Activated T-helper 17 cell treated with anti-CD3 and anti-CD28 coated beads, Interleukin-2, amount 50 U/mL, for 72 hours (primary cell): Measurements from ENCODE around the gene KCNAB1. TPM values are rescaled to one million over a fixed set of nuclear protein-coding genes. Genes with fewer than 3 reads are reported as not detected.
A peak's percentile ranks its signal among the peaks of the same experiment; 100 is the strongest.

ENCODE experiments used
- ATAC-seq: fragments of 150-1000 bp; cut with Tn5 transposase; replicated peaks from 2 replicates; pipeline ENCODE4 v1.10.0; 2021; ENCODE audit warnings: mild to moderate bottlenecking, moderate library complexity
- H3K27ac Mint-ChIP-seq: one replicate; pipeline ENCODE4 v1.8.0; 2022; ENCODE audit warnings: mixed read lengths
- H3K27me3 Mint-ChIP-seq: one replicate; pipeline ENCODE4 v1.8.0; 2022; ENCODE audit warnings: mixed read lengths
- H3K36me3 Mint-ChIP-seq: one replicate; pipeline ENCODE4 v1.8.0; 2022; ENCODE audit warnings: low read depth, mild to moderate bottlenecking, mixed read lengths
- H3K4me1 Mint-ChIP-seq: one replicate; pipeline ENCODE4 v1.8.0; 2022; ENCODE audit warnings: mixed read lengths
- H3K4me3 Mint-ChIP-seq: one replicate; pipeline ENCODE4 v1.8.0; 2022; ENCODE audit warnings: mild to moderate bottlenecking, mixed read lengths
- H3K9me3 Mint-ChIP-seq: one replicate; pipeline ENCODE4 v1.8.0; 2022; ENCODE audit warnings: mixed read lengths
- total RNA-seq, 2 donors: library from RNA; stranded (reverse); gene quantifications; one replicate each; pipeline ENCODE4 v1.2.3, GENCODE V29; 2022

The KCNAB1 gene
- total RNA-seq, 2 donors from 2014 or later: not detected

GRCh38 chr3:156483426-156483825 lies 363.0 kb downstream of the KCNAB1 start:
- Mint-ChIP-seq H3K36me3 (no peaks in the 10 kb centered on the region), H3K9me3 (no peaks in the 10 kb centered on the region), H3K27ac (peak overlapping the region; percentile 56), H3K4me1 (peaks cover 15% of the 10 kb centered on the region), H3K4me3 (peak overlapping the region; percentile 76), H3K27me3 (no peaks in the 10 kb centered on the region)
- ATAC-seq: peak; percentile 91

GRCh38 chr3:156483961-156484787 lies 363.8 kb downstream of the KCNAB1 start:
- no peaks in the 10 kb centered on the region for H3K9me3 Mint-ChIP-seq
- H3K27ac Mint-ChIP-seq: peak overlapping the region; percentile 56
- peaks cover 15% of the 10 kb centered on the region for H3K4me1 Mint-ChIP-seq
- H3K27me3 Mint-ChIP-seq: no peaks in the 10 kb centered on the region
- peak overlapping the region; percentile 76 for H3K4me3 Mint-ChIP-seq
- H3K36me3 Mint-ChIP-seq: no peaks in the 10 kb centered on the region
- ATAC-seq: peak; percentile 80

- H3K36me3 Mint-ChIP-seq: no peaks in the 10 kb centered on the region
- peaks cover 11% of the 10 kb centered on the region for H3K4me1 Mint-ChIP-seq
- no peaks in the 10 kb centered on the region for H3K27me3 Mint-ChIP-seq
- H3K27ac Mint-ChIP-seq: no peak overlapping the region
- no peak overlapping the region for H3K4me3 Mint-ChIP-seq
- H3K9me3 Mint-ChIP-seq: no peaks in the 10 kb centered on the region
- no peak for ATAC-seq
Observed at GRCh38 chr3:156488767-156489166, 368.4 kb downstream of the KCNAB1 start.

- Mint-ChIP-seq H3K27me3 (no peaks in the 10 kb centered on the region), H3K9me3 (no peaks in the 10 kb centered on the region), H3K27ac (no peak overlapping the region), H3K36me3 (no peaks in the 10 kb centered on the region), H3K4me1 (peaks cover 6% of the 10 kb centered on the region), H3K4me3 (no peak overlapping the region)
- ATAC-seq: peak; percentile 66
Observed at GRCh38 chr3:156489462-156489911, 369.1 kb downstream of the KCNAB1 start.

- ATAC-seq: no peak
- Mint-ChIP-seq H3K27ac (no peak overlapping the region), H3K4me1 (no peaks in the 10 kb centered on the region), H3K36me3 (no peaks in the 10 kb centered on the region), H3K9me3 (no peaks in the 10 kb centered on the region), H3K27me3 (no peaks in the 10 kb centered on the region), H3K4me3 (no peak overlapping the region)
Observed at GRCh38 chr3:156491192-156491591, 370.8 kb downstream of the KCNAB1 start.

- Mint-ChIP-seq H3K4me3 (no peak overlapping the region), H3K36me3 (no peaks in the 10 kb centered on the region), H3K9me3 (no peaks in the 10 kb centered on the region), H3K4me1 (no peaks in the 10 kb centered on the region), H3K27ac (no peak overlapping the region), H3K27me3 (no peaks in the 10 kb centered on the region)
- ATAC-seq: no peak
Observed at GRCh38 chr3:156492801-156493261, 372.5 kb downstream of the KCNAB1 start.

- no peak overlapping the region for H3K27ac Mint-ChIP-seq
- peaks cover 4% of the 10 kb centered on the region for H3K9me3 Mint-ChIP-seq
- no peak for ATAC-seq
- H3K4me1 Mint-ChIP-seq: no peaks in the 10 kb centered on the region
- no peaks in the 10 kb centered on the region for H3K27me3 Mint-ChIP-seq
- H3K36me3 Mint-ChIP-seq: no peaks in the 10 kb centered on the region
- no peak overlapping the region for H3K4me3 Mint-ChIP-seq
Observed at GRCh38 chr3:156493887-156494286, 373.5 kb downstream of the KCNAB1 start.

- H3K36me3 Mint-ChIP-seq: no peaks in the 10 kb centered on the region
- H3K9me3 Mint-ChIP-seq: peaks cover 4% of the 10 kb centered on the region
- H3K4me3 Mint-ChIP-seq: no peak overlapping the region
- H3K4me1 Mint-ChIP-seq: no peaks in the 10 kb centered on the region
- no peak for ATAC-seq
- no peak overlapping the region for H3K27ac Mint-ChIP-seq
- no peaks in the 10 kb centered on the region for H3K27me3 Mint-ChIP-seq
Observed at GRCh38 chr3:156495816-156496215, 375.4 kb downstream of the KCNAB1 start.

GRCh38 chr3:156497326-156497725 lies 376.9 kb downstream of the KCNAB1 start:
- no peak overlapping the region for H3K27ac Mint-ChIP-seq
- no peak overlapping the region for H3K4me3 Mint-ChIP-seq
- H3K27me3 Mint-ChIP-seq: no peaks in the 10 kb centered on the region
- H3K4me1 Mint-ChIP-seq: no peaks in the 10 kb centered on the region
- ATAC-seq: no peak
- H3K36me3 Mint-ChIP-seq: no peaks in the 10 kb centered on the region
- H3K9me3 Mint-ChIP-seq: peaks cover 4% of the 10 kb centered on the region

- Mint-ChIP-seq H3K27me3 (no peaks in the 10 kb centered on the region), H3K4me3 (no peak overlapping the region), H3K27ac (no peak overlapping the region), H3K9me3 (peaks cover 4% of the 10 kb centered on the region), H3K36me3 (no peaks in the 10 kb centered on the region), H3K4me1 (no peaks in the 10 kb centered on the region)
- no peak for ATAC-seq
Observed at GRCh38 chr3:156498307-156498706, 377.9 kb downstream of the KCNAB1 start.

GRCh38 chr3:156507285-156507684 lies 386.9 kb downstream of the KCNAB1 start:
- Mint-ChIP-seq H3K4me1 (peaks cover 8% of the 10 kb centered on the region), H3K4me3 (no peak overlapping the region), H3K9me3 (no peaks in the 10 kb centered on the region), H3K27me3 (no peaks in the 10 kb centered on the region), H3K36me3 (no peaks in the 10 kb centered on the region), H3K27ac (no peak overlapping the region)
- peak; percentile 86 for ATAC-seq

GRCh38 chr3:156509189-156510174 lies 389.1 kb downstream of the KCNAB1 start:
- ATAC-seq: peak; percentile 67
- no peak overlapping the region for H3K27ac Mint-ChIP-seq
- no peaks in the 10 kb centered on the region for H3K36me3 Mint-ChIP-seq
- no peaks in the 10 kb centered on the region for H3K9me3 Mint-ChIP-seq
- no peak overlapping the region for H3K4me3 Mint-ChIP-seq
- H3K27me3 Mint-ChIP-seq: no peaks in the 10 kb centered on the region
- H3K4me1 Mint-ChIP-seq: peaks cover 12% of the 10 kb centered on the region

GRCh38 chr3:156511987-156512677 lies 391.8 kb downstream of the KCNAB1 start:
- Mint-ChIP-seq H3K36me3 (no peaks in the 10 kb centered on the region), H3K4me3 (no peak overlapping the region), H3K27me3 (no peaks in the 10 kb centered on the region), H3K4me1 (peaks cover 12% of the 10 kb centered on the region), H3K27ac (peak overlapping the region; percentile 39), H3K9me3 (no peaks in the 10 kb centered on the region)
- ATAC-seq: peak; percentile 51

GRCh38 chr3:156513619-156514018 lies 393.2 kb downstream of the KCNAB1 start:
- Mint-ChIP-seq H3K27me3 (no peaks in the 10 kb centered on the region), H3K4me1 (peaks cover 12% of the 10 kb centered on the region), H3K27ac (no peak overlapping the region), H3K9me3 (no peaks in the 10 kb centered on the region), H3K36me3 (no peaks in the 10 kb centered on the region), H3K4me3 (no peak overlapping the region)
- no peak for ATAC-seq
